GM21529 (cell line): ENCODE results near the gene ERCC8.
"Not testable (repeated sequence)": the region's sequence is repeated elsewhere in the genome, so short reads cannot be mapped to it uniquely, and the experiment has no call there.

Source experiments
- ATAC-seq: cut with Tn5 transposase; IDR thresholded peaks from one replicate; pipeline ENCODE4 v1.9.1; 2021; ENCODE audit not compliant: unreplicated experiment

The ERCC8 gene

DNA sequence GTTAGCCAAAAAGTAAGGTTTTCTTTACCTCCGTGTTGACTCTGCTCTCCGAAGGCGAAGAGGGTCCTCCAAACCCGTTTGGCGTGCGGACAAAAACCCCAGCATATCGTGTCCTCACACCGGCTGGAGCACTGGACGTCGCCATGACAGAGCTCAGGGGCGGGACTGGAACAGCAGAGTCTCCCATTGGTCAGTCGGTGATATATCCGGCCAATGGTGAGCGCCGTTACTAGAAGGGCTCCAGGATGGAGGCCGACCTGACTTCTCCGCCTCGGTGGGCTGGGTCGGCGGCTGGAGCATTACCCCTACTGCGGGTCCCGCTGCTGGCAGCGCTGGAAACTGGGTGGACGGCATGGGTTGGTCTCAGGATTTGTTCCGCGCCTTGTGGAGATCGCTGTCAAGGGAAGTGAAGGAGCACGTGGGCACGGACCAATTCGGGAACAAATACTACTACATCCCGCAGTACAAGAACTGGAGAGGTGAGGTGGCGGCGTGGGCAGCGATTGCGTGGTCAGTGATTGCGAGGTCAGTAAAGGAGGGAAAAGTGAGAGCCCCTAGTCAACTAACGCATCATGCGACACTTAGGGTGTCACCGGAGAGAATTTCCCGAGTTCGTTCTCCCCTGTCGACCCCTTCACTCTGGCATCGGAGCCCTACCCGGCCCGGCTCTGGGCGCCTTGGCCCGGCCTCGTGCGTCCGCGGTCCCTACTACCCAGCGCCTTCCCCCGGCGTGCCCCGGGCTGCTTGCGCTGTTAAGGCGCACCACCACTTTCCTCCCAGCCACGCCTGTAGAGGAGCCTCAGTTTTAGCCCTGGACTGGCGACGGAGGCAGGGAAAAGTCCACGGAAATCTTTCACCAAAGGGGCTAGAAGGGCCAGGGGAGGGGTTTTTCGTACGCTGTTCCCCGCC lies at the start of gene ERCC8, which contains the start of gene NDUFAF2:
Gene ERCC8, minus strand, starts transcription at position 167 of the 909 bp plus-strand sequence. Its CDS starts 62 bp downstream, at position 105.
Gene NDUFAF2, plus strand, starts transcription at position 302 of the 909 bp plus-strand sequence. Its CDS starts 51 bp downstream, at position 353.
- ATAC-seq, result peak; percentile 99

GRCh38 chr5:60993875-60994571 lies 49.2 kb upstream of the ERCC8 start:
- ATAC-seq, result no peak

DNA sequence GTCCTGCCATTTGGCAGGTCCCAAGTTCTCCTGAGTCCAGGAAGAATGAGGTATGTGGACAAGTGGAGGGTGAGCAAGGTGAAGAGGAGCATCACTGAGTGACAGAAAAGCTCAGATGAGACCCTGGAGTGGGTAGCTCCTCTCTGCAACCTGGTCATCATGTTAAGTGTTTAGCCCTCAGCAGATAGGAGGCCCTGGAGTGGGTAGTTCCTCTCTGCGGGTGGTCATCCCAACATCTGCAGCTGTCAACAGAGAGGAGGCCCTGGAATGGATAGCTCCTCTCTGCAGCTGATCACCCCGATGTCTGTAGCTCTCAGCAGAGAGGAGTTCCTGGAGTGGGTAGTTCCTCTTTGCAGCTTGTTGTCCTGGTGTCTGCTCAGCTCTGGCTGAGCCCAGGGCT lies 48.6 kb upstream of the ERCC8 start:
- ATAC-seq, result no peak

- ATAC-seq, result no peak
Observed at GRCh38 chr5:60992871-60993270, 48.0 kb upstream of the ERCC8 start.

DNA sequence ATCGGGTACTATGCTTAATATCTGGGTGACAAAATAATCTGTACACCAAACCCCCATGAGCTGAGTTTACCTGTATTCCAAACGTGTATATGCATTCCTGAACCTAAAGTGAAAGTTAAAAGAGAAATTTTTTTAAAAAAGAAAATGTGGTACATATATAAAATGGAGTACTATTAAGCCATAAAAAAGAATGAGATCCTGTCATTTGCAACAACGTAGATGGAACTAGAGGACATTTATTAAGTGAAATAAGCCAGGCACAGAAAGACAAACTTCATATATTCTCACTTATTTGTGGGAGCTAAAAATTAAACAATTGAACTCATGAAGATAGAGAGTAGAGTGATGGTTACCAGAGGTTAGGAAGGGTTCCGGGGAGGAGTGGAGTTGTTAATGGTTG lies 44.9 kb upstream of the ERCC8 start:
- ATAC-seq, result no peak

GRCh38 chr5:60982127-60982526 lies 37.3 kb upstream of the ERCC8 start:
- not testable (repeated sequence) for ATAC-seq

DNA sequence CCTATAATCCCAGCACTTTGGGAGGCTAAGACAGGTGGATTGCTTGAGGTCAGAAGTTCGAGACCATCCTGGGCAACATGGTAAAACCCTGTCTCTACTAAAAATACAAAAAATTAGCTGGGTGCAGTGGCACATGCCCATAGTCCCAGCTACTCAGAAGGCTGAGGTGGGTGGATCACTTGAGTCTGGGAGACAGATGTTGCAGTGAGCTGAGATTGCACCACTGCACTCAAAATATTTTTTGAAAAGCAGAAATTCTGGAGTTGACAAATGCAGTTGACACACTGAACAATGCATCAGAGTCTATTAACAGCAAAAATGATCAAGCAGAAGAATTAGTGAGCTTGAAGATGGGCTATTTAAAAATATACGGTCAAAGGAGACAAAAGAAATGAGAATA lies 35.6 kb upstream of the ERCC8 start:
- ATAC-seq, result no peak

DNA sequence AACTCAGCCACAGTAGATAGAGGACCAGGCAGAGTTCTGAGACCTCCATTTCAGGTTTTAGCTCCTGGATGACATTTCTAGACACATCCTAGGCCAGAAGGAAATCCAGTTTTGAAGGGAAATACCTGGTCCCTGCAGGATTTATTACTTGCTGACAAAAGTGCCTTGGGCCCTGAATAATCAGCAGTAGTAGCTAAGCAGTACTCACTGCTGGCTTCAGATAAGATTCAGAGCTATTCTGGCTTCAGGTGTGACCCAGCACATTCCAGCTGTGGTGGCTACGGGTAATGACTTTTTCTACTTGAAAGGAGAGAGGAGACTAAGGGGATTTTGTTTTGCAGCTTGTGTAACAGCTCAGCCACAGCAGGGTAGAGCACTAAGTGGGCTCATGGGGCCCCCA lies 34.1 kb upstream of the ERCC8 start:
- no peak for ATAC-seq

DNA sequence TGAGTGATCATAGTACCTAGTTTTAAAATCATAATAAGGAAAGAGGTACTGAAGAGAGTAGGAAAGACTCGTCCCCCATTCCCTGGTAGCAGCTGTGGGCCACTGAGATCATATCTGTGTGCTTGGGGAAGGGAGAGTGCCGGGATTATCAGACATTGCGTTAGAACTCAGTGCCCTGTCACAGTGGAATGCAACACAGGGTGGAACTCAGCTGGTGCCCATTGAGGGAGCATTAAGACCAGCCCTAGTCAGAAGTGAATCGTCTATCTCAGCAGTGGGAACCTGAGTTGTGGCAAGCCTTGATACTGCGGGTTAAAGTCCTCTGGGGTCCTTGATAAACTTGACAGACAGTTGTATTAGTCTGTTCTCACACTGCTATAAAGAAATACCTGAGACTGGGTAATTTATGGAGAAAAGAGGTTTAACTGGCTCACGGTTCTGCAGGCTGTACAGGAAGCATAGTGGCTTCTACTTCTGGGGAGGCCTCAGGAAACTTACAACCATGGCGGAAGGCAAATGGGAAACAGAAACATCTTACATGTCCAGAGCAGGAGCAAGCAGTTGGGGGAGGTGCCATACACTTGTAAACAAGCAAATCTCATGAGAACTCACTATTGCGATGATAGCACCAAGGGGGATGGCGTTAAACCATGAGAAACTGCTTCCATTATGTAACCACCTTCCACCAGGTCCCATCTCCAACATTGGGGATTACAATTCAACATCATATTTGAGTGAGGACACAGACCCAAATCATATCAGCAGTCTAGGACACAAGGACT lies 33.3 kb upstream of the ERCC8 start:
- no peak for ATAC-seq

DNA sequence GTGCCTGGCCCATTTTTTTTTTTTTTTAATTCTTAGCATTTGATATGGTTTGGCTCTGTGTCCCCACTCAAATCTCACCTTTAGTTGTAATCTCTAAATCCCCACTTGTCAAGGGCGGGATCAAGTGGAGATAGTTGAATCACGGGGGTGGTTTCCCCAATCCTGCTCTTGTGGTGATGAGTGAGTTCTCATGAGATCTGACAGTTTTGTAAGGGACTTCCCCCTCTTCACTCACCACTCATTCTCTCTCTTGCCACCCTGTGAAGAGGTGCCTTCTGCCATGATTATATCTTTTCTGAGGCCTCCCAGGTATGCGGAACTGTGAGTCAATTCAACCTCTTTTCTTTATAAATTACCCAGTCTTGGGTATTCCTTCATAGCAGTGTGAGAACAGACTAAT lies 27.4 kb upstream of the ERCC8 start:
- ATAC-seq, result no peak

DNA sequence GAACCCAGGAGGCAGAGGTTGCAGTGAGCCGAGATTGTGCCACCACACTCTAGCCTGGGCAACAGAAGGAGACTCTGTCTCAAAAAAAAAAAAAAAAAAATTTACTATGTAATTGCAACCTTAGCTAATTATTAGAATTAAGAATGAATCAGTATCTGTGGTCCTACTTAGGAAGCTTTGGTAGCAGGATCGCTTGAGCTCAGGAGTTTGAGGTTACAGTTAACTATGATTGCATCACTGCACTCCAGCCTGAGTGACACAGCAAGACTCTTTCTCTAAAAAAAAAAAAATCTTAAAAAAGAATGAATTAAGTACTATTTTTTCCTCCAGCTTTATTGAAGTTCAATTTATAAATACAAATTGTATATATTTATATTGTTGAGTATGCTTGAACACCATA lies 16.8 kb upstream of the ERCC8 start:
- no peak for ATAC-seq

- no peak for ATAC-seq
Observed at GRCh38 chr5:60960591-60960990, 15.7 kb upstream of the ERCC8 start.

GRCh38 chr5:60959156-60959555 lies 14.3 kb upstream of the ERCC8 start:
- ATAC-seq, result no peak

GRCh38 chr5:60958712-60959111 lies 13.8 kb upstream of the ERCC8 start:
- no peak for ATAC-seq

GRCh38 chr5:60958088-60958487 lies 13.2 kb upstream of the ERCC8 start:
- ATAC-seq, result no peak

DNA sequence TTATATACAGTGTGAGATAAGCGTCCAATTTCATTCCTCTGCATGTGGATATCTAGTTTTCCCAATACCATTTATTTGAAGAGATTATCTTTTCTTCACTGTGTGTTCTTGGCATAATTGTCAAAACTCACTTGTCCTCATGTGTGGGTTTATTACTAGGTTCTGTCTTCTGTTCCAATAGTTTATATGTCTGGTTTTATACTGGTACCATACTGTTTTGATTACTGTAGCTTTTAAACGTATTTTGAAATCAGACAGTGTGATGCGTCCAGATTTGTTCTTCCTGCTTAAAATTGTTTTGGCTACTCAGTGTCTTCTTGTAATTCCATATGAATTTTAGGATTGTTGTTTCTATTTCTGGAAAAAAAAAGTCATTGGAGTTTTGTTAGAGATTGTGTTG lies 10.4 kb upstream of the ERCC8 start:
- no peak for ATAC-seq

GRCh38 chr5:60948738-60949137 lies 3.9 kb upstream of the ERCC8 start:
- no peak for ATAC-seq

GRCh38 chr5:60945813-60946187 lies 930 bp upstream of the ERCC8 start:
- ATAC-seq, result peak; percentile 30

- ATAC-seq, result no peak
Observed at GRCh38 chr5:60943624-60944023, 1.2 kb downstream of the ERCC8 start.

DNA sequence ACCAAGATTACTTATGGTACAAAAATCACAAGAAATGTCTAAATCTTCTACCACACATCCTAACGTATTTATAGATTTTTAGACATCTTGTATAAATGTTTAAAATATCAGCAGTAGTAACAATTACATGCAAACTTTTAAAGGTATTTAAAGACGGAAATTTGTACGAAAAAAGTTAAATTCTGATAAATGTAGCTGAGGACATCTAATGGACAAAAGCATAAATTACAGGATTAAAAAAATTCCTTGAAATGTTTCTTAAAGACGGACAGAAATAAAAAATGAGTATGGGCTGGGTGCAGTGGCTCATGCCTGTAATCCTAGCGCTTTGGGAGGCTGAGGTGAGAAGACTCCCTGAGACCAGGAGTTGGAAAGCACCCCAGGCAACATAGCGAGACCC lies 15.8 kb downstream of the ERCC8 start:
- no peak for ATAC-seq

- ATAC-seq, result no peak
Observed at GRCh38 chr5:60927450-60927849, 17.4 kb downstream of the ERCC8 start.
